Measurements from ENCODE around the gene FAM43B. TPM values are rescaled to one million over a fixed set of nuclear protein-coding genes. Genes with fewer than 3 reads are reported as not detected.

FAM43B gene
- total and polyA plus RNA-seq, 10 of the 15 experiments (the other 5 are each of a cell fraction or from before 2014, with no cell fraction given), result not detected

DNA sequence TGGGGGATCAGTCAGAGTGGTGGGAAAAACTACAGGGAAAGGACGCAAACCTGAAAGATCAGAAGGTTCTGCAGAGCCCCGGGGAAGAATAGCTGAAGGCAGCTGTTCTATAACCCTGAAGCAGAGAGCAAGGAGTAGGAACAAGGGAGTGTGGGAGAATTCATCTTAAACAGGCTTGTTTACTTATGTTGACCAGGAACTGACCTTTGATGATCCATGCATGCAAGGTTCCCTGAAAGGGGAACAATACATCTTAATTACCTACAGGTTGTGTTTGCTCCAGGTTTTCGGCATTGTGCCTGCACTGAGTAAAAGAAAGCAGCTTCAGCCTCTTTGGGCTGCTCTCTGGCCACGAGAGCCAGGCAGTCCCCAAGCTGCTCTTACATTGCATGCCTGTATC, 18.7 kb upstream of the FAM43B start (continued):
- TF ChIP-seq, protein P1, sequence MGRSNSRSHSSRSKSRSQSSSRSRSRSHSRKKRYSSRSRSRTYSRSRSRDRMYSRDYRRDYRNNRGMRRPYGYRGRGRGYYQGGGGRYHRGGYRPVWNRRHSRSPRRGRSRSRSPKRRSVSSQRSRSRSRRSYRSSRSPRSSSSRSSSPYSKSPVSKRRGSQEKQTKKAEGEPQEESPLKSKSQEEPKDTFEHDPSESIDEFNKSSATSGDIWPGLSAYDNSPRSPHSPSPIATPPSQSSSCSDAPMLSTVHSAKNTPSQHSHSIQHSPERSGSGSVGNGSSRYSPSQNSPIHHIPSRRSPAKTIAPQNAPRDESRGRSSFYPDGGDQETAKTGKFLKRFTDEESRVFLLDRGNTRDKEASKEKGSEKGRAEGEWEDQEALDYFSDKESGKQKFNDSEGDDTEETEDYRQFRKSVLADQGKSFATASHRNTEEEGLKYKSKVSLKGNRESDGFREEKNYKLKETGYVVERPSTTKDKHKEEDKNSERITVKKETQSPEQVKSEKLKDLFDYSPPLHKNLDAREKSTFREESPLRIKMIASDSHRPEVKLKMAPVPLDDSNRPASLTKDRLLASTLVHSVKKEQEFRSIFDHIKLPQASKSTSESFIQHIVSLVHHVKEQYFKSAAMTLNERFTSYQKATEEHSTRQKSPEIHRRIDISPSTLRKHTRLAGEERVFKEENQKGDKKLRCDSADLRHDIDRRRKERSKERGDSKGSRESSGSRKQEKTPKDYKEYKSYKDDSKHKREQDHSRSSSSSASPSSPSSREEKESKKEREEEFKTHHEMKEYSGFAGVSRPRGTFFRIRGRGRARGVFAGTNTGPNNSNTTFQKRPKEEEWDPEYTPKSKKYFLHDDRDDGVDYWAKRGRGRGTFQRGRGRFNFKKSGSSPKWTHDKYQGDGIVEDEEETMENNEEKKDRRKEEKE (IDR thresholded peaks at IDR 0.05), result no peak
- no peak for TF ChIP-seq NFYA (IDR thresholded peaks at IDR 0.05; ENCODE audit: borderline replicate concordance, low read depth, low read length)
- no peak for TF ChIP-seq SIX5 (IDR thresholded peaks at IDR 0.05; ENCODE audit: low read depth, low read length, severe bottlenecking)
- TF ChIP-seq YY1 (IDR thresholded peaks at IDR 0.05; ENCODE audit: low read depth, low read length), result no peak

DNA sequence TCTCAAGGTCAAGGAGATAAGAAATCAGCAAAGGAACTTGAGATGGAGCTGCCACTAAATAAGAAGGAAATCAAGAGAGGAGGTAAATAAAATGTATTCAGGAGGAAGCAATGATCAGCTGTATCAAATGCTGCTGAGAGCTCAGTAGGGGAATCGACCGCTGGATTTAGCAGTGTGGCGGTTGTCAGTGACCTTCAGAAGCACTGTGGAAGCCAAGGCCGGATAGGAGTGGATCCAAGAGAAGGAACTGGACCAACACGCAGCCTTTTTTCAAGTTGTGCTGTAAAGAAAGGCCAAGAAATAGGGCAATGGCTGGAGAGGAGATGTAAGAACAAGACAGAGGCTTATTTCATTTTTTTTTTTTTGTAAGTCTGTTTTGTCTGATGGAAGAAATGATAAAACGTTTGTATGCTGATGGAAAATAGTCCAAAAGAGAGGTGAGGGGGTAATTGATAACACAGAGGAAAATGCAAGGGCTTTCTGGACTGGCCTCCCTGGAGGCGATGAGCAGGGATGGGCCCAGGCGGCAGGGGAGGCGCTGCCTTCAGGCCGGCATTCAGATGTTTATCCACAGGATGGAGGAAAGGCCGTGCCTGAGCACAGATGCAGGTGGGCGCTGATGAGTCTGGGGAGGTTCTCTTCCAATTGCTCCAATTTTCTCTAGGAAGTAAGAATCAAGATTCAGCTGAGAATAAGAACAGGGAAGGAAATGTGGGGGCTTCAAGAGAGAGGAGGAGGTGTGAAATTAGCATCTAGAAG, 17.5 kb upstream of the FAM43B start:
- no peaks in the 10 kb centered on the region for H3K4me1 ChIP-seq (ENCODE audit: control insufficient read depth, insufficient read depth, low read length)
- H3K9me3 ChIP-seq (replicated peaks; ENCODE audit: control insufficient read depth, insufficient read depth, low read length), result no peaks in the 10 kb centered on the region
- 37% methylated on average over 12 of the region's 12 CpGs for WGBS (ENCODE audit: insufficient coverage, insufficient replicate concordance, low lambda C conversion rate, missing lambda C conversion rate)
- no TSS peak for BruUV-seq (replicated peaks)
- no peak overlapping the region for H3K9ac ChIP-seq (ENCODE audit: control insufficient read depth, insufficient read depth, low read length)
- no peaks in the 10 kb centered on the region for H3K79me2 ChIP-seq (ENCODE audit: control insufficient read depth, insufficient read depth, low read length)
- no peak overlapping the region for H3K4me2 ChIP-seq (ENCODE audit: control insufficient read depth, insufficient read depth)
- intact Hi-C loops (cut with micrococcal nuclease; ENCODE audit: unreplicated experiment) (no loop called here), in situ Hi-C loops (cut with MboI) (no loop called here)
- ATAC-seq, result no peak
- FAIRE-seq, result no peak
- H3K27ac ChIP-seq (ENCODE audit: control insufficient read depth, insufficient read depth), result no peak overlapping the region
- H3K4me3 ChIP-seq, result no peak overlapping the region
- POLR2A ChIA-PET, result no interaction called here
- no peak for DNase-seq (ENCODE audit: low read depth, low spot score)
- peaks cover 0 to 2% of the 10 kb centered on the region in 2 experiments; a peak in 2 of 4 replicates for H3K27me3 ChIP-seq (replicated peaks in 1 of 2; ENCODE audit: control insufficient read depth in 2 of 2, insufficient read depth in 2 of 2, low read length in 1 of 2)
- H2AFZ ChIP-seq (ENCODE audit: control insufficient read depth, low read depth, low read length), result no peak overlapping the region
- H3K36me3 ChIP-seq (ENCODE audit: control insufficient read depth in 2 of 2, insufficient read depth in 2 of 2, low read length in 1 of 2), result no peaks in the 10 kb centered on the region
- RAD21 ChIA-PET (ENCODE audit: unreplicated experiment), result no interaction called here
- CTCF ChIA-PET, result no interaction called here
- SMC1A ChIA-PET (ENCODE audit: uncharacterized antibody, unreplicated experiment), result no interaction called here
- H4K20me1 ChIP-seq (ENCODE audit: control insufficient read depth, insufficient read depth), result no peaks in the 10 kb centered on the region
- TF ChIP-seq TARDBP (IDR thresholded peaks at IDR 0.05; ENCODE audit: borderline replicate concordance), result no peak
- no peak for TF ChIP-seq RAD51 (IDR thresholded peaks at IDR 0.05)
- TF ChIP-seq, protein P2, sequence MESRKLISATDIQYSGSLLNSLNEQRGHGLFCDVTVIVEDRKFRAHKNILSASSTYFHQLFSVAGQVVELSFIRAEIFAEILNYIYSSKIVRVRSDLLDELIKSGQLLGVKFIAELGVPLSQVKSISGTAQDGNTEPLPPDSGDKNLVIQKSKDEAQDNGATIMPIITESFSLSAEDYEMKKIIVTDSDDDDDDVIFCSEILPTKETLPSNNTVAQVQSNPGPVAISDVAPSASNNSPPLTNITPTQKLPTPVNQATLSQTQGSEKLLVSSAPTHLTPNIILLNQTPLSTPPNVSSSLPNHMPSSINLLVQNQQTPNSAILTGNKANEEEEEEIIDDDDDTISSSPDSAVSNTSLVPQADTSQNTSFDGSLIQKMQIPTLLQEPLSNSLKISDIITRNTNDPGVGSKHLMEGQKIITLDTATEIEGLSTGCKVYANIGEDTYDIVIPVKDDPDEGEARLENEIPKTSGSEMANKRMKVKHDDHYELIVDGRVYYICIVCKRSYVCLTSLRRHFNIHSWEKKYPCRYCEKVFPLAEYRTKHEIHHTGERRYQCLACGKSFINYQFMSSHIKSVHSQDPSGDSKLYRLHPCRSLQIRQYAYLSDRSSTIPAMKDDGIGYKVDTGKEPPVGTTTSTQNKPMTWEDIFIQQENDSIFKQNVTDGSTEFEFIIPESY (IDR thresholded peaks at IDR 0.05), result no peak
- TF ChIP-seq NR2F1 (conservative IDR thresholded peaks at IDR 0.05), result no peak
- TF ChIP-seq CEBPZ (IDR thresholded peaks at IDR 0.05; ENCODE audit: low read depth, low read length), result no peak
- TF ChIP-seq RELB (IDR thresholded peaks at IDR 0.05; ENCODE audit: low read depth), result no peak
- no peak for TF ChIP-seq ZNF274 (IDR thresholded peaks at IDR 0.05; ENCODE audit: insufficient read depth, insufficient read length)
- TF ChIP-seq PAX5 (IDR thresholded peaks at IDR 0.05; ENCODE audit: borderline replicate concordance, low read depth, low read length), result no peak

Data from GM12878 (cell line).